Hematopoietic multipotent progenitor cell treated with erythropoietin and hydrocortisone succinate and interleukin-3 and kit ligand, for 6 days (in vitro differentiated cells): ENCODE measurements around the gene RPS26.
A peak's percentile ranks its signal among the peaks of the same experiment; 100 is the strongest.
"Not testable (repeated sequence)": the region's sequence is repeated elsewhere in the genome, so short reads cannot be mapped to it uniquely, and the experiment has no call there.

Source experiments
- DNase-seq: peaks from one replicate; pipeline ENCODE4 v3.0.0-alpha.2; 2015

The RPS26 gene

GRCh38 chr12:56021889-56022497, 19.7 kb upstream of the RPS26 start:
- DNase-seq = peak; percentile 48

GRCh38 chr12:56028511-56029165, 13.1 kb upstream of the RPS26 start:
- no peak for DNase-seq

GRCh38 chr12:56029166-56029519, 12.6 kb upstream of the RPS26 start:
- no peak for DNase-seq

GRCh38 chr12:56029666-56030293, 11.9 kb upstream of the RPS26 start:
- DNase-seq = peak; percentile 88

DNA sequence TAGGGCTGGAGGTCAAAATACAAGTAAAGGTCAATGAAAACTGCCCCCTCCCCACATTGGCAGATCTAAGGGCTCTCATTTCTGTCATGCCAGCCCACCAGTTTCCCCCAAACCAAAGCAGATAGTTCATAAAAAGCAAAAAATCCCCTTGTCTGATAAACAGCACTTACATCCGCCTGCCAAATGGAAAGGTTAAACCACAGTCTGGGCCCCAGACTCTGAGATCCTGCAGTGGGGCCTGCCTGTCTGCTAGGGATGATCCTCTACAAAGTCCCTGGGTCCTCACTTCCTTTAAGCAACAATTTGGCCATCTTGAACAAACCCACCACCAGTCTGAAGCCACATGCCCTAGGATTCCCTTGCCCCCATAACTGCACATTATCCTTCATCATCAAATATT, 9.7 kb upstream of the RPS26 start:
- DNase-seq = no peak

DNA sequence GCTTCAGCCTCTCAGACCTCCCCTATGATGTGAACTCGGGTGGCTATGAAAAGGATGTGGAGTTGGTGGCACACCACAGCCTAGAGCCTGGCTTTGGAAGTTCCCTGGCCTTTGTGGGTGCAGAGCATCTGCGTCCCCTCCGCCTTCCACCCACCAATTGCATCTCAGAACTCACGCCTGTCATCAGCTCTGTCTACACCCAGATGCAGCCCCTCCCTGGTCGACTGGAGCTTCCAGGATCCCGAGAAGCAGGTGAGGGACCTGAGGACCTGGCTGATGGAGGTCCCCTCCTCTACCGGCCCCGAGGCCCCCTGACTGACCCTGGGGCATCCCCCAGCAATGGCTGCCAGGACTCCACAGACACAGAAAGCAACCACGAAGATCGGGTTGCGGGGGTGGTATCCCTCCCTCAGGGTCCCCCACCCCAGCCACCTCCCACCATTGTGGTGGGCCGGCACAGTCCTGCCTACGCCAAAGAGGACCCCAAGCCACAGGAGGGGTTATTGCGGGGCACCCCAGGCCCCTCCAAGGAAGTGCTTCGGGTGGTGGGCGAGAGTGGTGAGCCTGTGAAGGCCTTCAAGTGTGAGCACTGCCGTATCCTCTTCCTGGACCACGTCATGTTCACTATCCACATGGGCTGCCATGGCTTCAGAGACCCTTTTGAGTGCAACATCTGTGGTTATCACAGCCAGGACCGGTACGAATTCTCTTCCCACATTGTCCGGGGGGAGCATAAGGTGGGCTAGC, 7.0 kb upstream of the RPS26 start:
- DNase-seq = no peak

DNA sequence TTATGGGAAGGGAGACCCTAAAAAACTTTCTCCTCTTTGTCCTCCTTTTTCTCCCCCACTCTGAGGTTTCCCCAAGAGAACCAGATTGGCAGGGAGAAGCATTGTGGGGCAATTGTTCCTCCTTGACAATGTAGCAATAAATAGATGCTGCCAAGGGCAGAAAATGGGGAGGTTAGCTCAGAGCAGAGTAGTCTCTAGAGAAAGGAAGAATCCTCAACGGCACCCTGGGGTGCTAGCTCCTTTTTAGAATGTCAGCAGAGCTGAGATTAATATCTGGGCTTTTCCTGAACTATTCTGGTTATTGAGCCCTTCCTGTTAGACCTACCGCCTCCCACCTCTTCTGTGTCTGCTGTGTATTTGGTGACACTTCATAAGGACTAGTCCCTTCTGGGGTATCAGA, 4.6 kb upstream of the RPS26 start:
- no peak for DNase-seq

DNA sequence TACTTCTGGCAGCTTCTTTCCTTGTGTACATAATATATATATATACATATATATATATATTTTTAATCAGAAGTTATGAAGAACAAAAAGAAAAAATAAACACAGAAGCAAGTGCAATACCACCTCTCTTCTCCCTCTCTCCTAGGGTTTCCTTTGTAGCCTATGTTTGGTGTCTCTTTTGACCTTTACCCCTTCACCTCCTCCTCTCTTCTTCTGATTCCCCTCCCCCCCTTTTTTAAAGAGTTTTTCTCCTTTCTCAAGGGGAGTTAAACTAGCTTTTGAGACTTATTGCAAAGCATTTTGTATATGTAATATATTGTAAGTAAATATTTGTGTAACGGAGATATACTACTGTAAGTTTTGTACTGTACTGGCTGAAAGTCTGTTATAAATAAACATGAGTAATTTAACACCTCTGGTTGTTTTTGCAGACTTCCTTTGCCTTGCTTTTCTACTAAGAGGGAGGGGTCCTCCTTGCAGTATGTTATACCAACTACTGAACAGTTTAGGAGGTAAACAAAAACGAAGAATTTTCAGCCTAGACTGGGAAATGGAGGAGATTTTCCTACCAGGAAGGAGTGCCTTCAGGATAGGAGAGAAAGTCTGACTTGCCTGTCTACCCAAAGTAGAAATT, 3.6 kb upstream of the RPS26 start:
- DNase-seq = no peak

DNA sequence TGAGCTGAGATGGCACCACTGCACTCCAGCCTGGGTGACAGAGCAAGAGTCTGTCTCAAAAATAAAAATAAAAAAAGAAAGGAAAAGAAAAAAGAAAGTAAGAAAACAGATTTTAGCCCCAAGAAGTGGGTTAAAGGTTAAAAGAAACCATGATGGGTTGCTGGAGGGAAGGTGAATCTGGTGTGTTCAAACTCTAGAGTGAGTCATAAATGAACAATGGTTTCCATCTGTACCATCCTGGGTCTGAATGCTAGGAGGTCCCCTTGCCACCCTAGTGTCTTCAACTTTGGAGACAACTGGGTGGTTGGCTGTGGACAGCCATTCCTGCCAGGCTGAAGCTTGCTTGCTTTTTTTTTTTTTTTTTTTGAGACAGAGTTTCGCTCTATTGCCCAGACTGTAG, 1.6 kb upstream of the RPS26 start:
- no peak for DNase-seq

GRCh38 chr12:56040963-56041551, 661 bp upstream of the RPS26 start:
- no peak for DNase-seq

GRCh38 chr12:56042430-56042813, 704 bp downstream of the RPS26 start:
- not testable (repeated sequence) for DNase-seq

DNA sequence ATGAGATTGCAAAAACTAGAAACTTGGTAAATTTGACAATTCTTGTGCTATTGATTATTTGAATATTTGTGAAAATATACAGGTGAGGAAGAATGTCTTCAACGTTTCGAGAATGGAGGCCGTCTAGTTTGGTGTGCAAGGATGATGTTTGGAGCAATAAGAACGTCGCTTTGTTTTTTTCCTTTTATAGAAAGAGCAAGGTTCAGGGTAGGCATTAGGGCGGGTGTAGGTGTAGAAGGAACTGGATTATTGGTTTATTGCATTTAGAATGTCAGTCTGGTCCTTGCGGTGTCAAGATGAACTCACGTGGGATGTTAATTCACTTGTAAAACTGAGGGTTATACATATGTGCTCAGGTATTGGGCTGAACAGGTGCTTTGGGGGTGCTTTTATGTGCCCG, 1.1 kb downstream of the RPS26 start:
- no peak for DNase-seq

DNA sequence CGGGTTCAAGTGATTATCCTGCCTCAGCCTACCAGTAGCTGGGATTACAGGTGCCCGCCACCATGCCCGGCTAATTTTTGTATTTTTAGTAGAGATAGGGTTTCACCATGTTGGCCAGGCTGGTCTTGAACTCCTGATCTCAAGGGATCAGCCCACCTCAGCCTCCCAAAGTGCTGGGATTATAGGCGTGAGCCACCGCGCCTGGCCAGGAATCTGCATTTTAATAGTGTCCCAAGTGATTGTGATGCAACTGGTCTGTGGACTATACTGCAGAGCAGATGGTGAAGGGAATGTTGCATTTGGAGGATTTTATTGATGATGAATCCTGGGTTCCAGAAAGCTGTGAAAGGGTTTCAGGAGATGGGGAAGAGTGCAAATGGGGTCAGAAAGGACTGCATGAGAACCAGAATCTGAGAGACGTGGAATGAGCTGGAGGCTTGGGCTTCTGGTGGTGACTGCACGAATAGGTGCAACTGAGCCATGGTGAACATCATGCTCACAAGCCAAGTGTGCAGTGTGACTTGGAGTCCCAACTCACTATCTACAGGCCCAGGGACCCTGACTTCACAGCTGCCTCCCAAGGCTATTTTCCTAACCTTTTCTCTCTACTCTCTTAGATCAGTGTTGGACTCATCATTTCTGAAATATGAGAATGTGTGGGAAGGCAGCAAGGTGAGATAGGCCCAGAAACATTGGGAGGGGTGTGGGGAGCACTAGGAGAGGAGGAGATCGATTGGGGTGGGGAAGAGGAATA, 4.5 kb downstream of the RPS26 start:
- DNase-seq = peak; percentile 23

DNA sequence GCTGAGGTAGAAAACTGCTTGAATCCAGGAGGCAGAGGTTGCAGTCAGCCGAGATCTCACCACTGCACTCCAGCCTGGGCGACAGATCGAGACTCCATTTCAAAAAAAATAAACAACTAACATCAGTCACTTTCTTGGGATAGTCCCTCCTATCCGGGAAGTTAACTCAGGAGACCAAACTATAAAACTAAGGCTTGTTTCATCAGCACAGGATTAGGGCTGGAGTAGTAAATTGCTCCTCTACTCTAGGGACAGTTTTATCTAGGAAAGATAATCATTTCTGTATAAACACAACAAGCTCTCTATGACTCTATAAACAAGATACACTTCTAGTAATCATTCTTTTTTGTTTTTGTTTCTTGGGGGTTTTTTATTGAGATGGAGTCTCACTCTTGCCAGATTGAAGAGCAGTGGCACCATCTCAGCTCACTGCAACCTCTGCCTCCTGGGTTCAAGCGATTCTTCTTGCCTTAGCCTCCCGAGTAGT, 11.7 kb downstream of the RPS26 start:
- no peak for DNase-seq

- DNase-seq = not testable (repeated sequence)
These were observed 18.2 kb downstream of the RPS26 start for GRCh38 chr12:56059964-56060363.

GRCh38 chr12:56061982-56062381, 20.3 kb downstream of the RPS26 start:
- DNase-seq = no peak

DNA sequence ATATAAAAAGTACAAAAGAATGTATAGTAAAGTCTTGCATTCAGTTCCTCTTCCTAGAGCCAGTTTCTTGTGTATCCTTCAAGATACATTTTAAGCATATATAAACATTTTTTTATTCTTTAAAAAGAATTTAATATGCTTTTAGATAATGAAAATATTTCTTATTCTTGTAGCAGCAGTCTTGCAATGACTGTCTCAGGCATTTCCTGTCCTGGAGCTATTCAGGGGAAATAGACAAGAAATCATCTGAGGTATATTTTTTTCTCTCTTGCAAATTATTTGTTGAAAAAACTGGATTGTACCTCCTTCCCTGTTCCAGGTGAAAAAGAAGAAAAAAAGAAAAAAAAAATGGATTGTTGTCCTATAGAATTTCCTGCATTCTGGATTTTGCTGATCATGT, 21.3 kb downstream of the RPS26 start:
- DNase-seq = no peak

DNA sequence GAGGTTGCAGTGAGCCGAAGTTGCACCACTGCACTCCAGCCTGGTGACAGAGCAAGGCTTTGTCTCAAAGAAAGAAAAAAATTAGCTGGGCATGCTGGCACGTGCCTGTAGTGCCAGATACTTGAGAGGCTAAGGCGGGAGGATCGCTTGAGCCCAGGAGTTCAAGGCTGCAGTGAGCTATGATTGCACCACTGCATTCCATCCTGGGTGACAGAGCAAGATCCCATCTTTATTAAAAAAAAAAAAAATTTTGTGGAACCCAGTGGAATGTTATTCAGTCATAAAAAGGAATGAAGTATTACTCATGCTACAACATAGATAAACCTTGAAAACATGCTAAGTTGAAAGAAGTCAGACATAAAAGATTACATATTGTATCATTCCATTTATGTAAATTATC, 29.9 kb downstream of the RPS26 start:
- no peak for DNase-seq

DNA sequence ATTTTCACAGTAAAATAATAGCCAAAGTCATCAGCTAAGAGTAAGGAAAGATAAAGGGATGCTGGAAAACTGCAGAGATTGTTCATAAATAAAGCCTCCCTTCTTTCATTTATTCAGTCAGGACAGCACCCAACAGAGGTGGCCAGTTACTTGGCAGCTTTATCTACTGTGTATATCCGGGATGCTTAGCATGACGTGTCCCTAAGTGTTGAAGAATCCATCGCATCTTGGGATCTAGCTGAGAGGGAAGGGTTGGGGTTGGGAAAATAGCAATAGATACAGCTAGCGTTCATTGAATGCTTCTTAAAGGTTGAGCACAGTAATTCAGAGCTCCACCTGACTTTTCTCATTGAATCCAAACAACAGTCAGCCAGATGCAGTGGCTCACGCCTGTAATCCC, 32.7 kb downstream of the RPS26 start:
- no peak for DNase-seq

DNA sequence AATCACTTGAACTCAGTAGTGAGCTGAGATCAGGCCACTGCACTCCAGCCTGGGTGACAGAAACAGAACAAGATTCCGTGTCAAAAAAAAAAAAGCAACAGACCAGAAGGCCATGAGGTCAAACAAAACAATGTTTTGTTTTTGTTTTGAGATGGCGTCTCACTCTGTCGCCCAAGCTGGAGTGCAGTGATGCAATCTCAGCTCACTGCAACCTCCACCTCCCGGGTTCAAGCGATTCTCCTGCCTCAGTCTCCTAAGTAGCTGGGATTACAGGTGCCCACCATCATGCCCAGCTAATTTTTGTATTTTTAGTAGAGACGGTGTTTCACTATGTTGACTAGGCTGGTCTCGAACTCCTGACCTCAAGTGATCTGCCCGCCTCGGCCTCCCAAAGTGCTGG, 36.2 kb downstream of the RPS26 start:
- not testable (repeated sequence) for DNase-seq

DNA sequence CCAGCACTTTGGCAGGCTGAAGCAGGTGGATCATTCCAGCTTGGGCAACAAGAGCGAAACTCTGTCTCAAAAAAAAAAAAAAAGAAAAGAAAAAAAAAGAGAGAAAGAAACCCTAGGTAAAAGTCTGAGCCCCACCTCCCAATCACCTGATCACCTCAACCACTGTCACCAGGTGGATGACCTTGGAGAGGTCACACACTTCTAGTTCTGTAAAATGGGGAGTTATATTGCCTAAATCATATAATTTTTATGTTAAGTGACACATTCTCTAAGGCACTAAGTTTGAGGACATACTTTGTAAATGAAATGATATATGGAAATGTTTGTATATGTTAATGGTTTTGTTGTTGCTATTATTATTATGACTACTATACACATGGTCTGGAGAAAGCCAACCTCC, 36.7 kb downstream of the RPS26 start:
- no peak for DNase-seq
